Sigmoid colon (tissue), 7 donors: ENCODE data around the gene FLOT2. TPM values are rescaled to one million over a fixed set of nuclear protein-coding genes. Genes with fewer than 3 reads are reported as not detected.

Experiments used
- DNase-seq: peaks from one replicate; pipeline ENCODE4 v3.0.0-alpha.2; 2019
- H3K27ac ChIP-seq, 4 donors: fragments of 200-600 bp; sonication (generic); one replicate each; pipeline ENCODE4 v1.5.1; 2016 to 2019; ENCODE audit warnings: mild to moderate bottlenecking in 1 of 4
- H3K27me3 ChIP-seq, 3 donors: fragments of 200-600 bp; sonication (generic); one replicate each; pipeline ENCODE4 v1.5.1; 2019; ENCODE audit warnings: mild to moderate bottlenecking in 1 of 3
- H3K36me3 ChIP-seq, 4 donors: fragments of 200-600 bp; sonication (generic); one replicate each; pipeline ENCODE4 v1.5.1; 2016 to 2019
- H3K4me1 ChIP-seq, 4 donors: fragments of 200-600 bp; sonication (generic); one replicate each; pipeline ENCODE4 v1.5.1; 2017 to 2019
- H3K4me3 ChIP-seq, 4 donors: fragments of 200-600 bp; sonication (generic); one replicate each; pipeline ENCODE4 v1.5.1; 2017 to 2019; ENCODE audit warnings: mild to moderate bottlenecking in 2 of 4, moderate library complexity in 1 of 4
- H3K9me3 ChIP-seq, 4 donors: fragments of 200-600 bp in 3 of 4; sonication (generic) in 3 of 4; one replicate each; pipeline versions ENCODE4 v1.5.1 to v1.6.1; 2013 to 2019
- CTCF ChIP-seq, 4 experiments: fragments of 450-650 bp in 3 of 4; fragments of 200-600 bp in 1 of 4; IDR thresholded peaks; one replicate each; pipeline ENCODE4 v1.5.1; 2016 to 2019; ENCODE audit warnings: antibody characterized with exemption in 4 of 4, mild to moderate bottlenecking in 3 of 4, moderate library complexity in 2 of 4
- EP300 ChIP-seq, 4 donors: sonication (generic); formaldehyde crosslinking; IDR thresholded peaks; one replicate each; pipeline ENCODE4 v1.6.1; 2017; ENCODE audit warnings: antibody characterized with exemption in 4 of 4
- POLR2A ChIP-seq, 2 donors: fragments of 450-650 bp; IDR thresholded peaks; one replicate each; pipeline ENCODE4 v1.6.1; 2016; ENCODE audit warnings: antibody characterized with exemption in 2 of 2, mild to moderate bottlenecking in 2 of 2, moderate library complexity in 2 of 2
- POLR2AphosphoS5 ChIP-seq, 4 donors: sonication (generic); formaldehyde crosslinking; IDR thresholded peaks; one replicate each; pipeline ENCODE4 v1.6.1; 2017; ENCODE audit warnings: antibody characterized with exemption in 4 of 4
- WGBS, 2 donors: extraction: QIAGEN DNeasy Blood & Tissue Kit; methylation state at CpG; one replicate each; pipeline ENCODE4 v1.1.7; 2013; 5-methylcytosine and 5-hydroxymethylcytosine counted together
- intact Hi-C: fragments of 100-400 bp; cut with DNase I; formaldehyde crosslinking; loops from one replicate; pipeline ENCODE4 v1.15.1; 2023
- polyA plus RNA-seq, 3 donors: library from polyadenylated mRNA; stranded (reverse); fragments of 200-250 nt; gene quantifications; one replicate each; pipeline ENCODE4 v1.2.3, GENCODE V29; 2013
- total RNA-seq, 4 donors: library from RNA; depleted of rRNA; stranded (reverse); fragments of >200 nt; gene quantifications; one replicate each; pipeline ENCODE4 v1.1.0, GENCODE V29; 2016
- donor health status: healthy with polysubstance abuse.
- donor health status: Bipolar disorder and iron deficiency.
- donor health status: healthy.

The FLOT2 gene
- total and polyA plus RNA-seq, 7 donors, result 27.3 to 91.8 (median 51.5) TPM

GRCh38 chr17:28860363-28860808 is 37.1 kb downstream of the FLOT2 start:
- H3K27me3 ChIP-seq, result no peaks in the 10 kb centered on the region
- H3K9me3 ChIP-seq, result no peaks in the 10 kb centered on the region
- intact Hi-C loops, result no loop called here
- H3K4me1 ChIP-seq, result peaks cover 0 to 6% (median 4%) of the 10 kb centered on the region in 4 donors
- H3K36me3 ChIP-seq, result peaks cover 0 to 55% (median 24%) of the 10 kb centered on the region in 4 donors
- 96 to 97% methylated on average over 4 of the region's 4 CpGs for WGBS, 2 donors
- no peak overlapping the region for H3K27ac ChIP-seq
- TF ChIP-seq CTCF (IDR thresholded peaks at IDR 0.05), result no peak
- no peak for TF ChIP-seq EP300 (IDR thresholded peaks at IDR 0.05)
- no peak for TF ChIP-seq POLR2AphosphoS5 (IDR thresholded peaks at IDR 0.05)
- TF ChIP-seq POLR2A (IDR thresholded peaks at IDR 0.05), result no peak
- H3K4me3 ChIP-seq, result no peak overlapping the region
- no peak for DNase-seq

DNA sequence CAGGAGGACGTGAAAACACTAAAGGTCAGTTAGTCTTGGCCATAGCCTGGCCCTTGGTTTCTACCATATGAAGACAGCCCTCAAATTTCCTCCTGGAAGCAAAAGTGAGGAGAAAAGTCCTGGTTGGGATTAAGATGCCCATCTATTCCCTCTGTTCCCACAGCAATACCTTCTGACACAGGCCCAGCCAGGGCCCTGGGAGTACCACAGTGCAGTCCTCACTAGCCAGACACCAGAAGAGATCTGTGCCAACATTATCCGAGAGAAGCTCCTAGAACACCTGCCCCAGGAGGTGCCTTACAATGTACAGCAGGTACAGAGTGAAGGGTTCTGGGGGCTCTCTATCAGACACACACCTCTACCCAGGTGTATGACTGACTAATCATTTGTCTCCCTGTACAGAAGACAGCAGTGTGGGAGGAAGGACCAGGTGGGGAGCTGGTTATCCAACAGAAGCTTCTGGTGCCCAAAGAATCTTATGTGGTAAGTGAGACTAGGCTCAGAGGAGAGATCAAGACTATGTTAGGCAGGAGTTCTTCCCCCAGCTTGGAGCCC is 38.7 kb downstream of the FLOT2 start:
- H3K4me3 ChIP-seq, result no peak overlapping the region
- H3K27ac ChIP-seq, result no peak overlapping the region
- TF ChIP-seq POLR2AphosphoS5 (IDR thresholded peaks at IDR 0.05) (no peak), EP300 (IDR thresholded peaks at IDR 0.05) (no peak), CTCF (IDR thresholded peaks at IDR 0.05) (no peak), POLR2A (IDR thresholded peaks at IDR 0.05) (no peak)
- intact Hi-C loops, result no loop called here
- no peak for DNase-seq
- H3K4me1 ChIP-seq, result peaks cover 0 to 14% (median 10%) of the 10 kb centered on the region in 4 donors
- H3K27me3 ChIP-seq, result no peaks in the 10 kb centered on the region
- H3K36me3 ChIP-seq, result peaks cover 0 to 55% (median 24%) of the 10 kb centered on the region in 4 donors
- WGBS, 2 donors, result 47 to 49% methylated on average over 2 of the region's 2 CpGs
- no peaks in the 10 kb centered on the region for H3K9me3 ChIP-seq

DNA sequence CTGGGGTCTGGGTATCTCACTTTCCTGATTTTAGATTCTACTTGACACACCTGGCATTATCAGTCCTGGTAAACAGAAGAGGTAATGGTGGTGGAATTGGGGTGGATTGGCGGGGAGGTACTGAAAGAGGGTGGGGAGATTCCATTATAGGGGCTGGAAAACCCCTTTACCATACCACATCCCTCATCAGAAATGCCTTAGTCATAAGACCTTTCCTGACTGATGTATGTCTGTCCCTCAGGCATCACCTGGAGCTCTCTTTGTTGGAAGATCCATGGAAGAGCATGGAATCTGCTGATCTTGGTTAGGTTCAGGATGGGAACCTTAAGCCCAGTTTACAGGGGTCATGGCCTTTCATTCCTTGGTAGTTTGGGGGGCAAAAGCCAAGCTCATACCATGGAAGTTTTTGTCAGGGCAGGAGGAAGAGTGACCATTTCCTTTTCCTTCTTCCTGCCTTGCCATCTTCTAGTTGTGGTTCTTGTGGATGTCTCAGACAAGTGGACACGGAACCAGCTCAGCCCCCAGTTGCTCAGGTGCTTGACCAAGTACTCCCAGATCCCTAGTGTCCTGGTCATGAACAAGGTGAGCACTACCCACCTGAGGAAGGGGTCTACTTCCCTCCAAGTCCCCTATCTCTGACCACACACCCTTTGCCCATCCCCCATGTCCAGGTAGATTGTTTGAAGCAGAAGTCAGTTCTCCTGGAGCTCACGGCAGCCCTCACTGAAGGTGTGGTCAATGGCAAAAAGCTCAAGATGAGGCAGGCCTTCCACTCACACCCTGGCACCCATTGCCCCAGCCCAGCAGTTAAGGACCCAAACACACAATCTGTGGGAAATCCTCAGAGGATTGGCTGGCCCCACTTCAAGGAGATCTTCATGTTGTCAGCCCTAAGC is 39.4 kb downstream of the FLOT2 start:
- Histone ChIP-seq H3K4me3 (no peak overlapping the region), H3K27ac (no peak overlapping the region), H3K27me3 (no peaks in the 10 kb centered on the region), H3K36me3 (peaks cover 0 to 55% (median 24%) of the 10 kb centered on the region in 4 donors), H3K4me1 (peaks cover 0 to 14% (median 10%) of the 10 kb centered on the region in 4 donors), H3K9me3 (no peaks in the 10 kb centered on the region)
- intact Hi-C loops, result no loop called here
- DNase-seq, result no peak
- WGBS, 2 donors, result 92 to 93% methylated on average over 3 of the region's 3 CpGs
- TF ChIP-seq POLR2A (IDR thresholded peaks at IDR 0.05) (no peak), EP300 (IDR thresholded peaks at IDR 0.05) (no peak), POLR2AphosphoS5 (IDR thresholded peaks at IDR 0.05) (no peak), CTCF (IDR thresholded peaks at IDR 0.05) (no peak)

DNA sequence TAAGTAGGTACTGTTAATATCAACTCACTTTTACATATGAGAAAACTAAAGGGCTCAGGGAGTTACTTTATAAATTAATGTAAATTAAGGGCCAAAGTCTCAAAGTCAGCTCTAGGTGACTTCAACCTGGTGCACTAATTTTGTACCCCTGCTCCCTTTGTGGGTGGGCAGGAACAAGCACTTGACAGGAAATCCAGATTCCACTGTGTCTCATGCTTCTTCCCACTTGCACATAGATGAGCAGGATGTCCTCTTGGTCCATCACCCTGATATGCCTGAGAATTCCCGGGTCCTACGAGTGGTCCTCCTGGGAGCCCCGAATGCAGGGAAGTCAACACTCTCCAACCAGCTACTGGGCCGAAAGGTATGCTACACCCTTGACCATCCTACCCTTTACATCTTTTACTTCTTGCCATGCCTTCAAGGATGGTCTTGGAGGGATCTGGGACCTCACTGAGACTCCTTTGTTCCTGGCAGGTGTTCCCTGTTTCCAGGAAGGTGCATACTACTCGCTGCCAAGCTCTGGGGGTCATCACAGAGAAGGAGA is 41.4 kb downstream of the FLOT2 start:
- Histone ChIP-seq H3K27ac (no peak overlapping the region), H3K4me3 (no peak overlapping the region), H3K4me1 (peaks cover 0 to 14% (median 10%) of the 10 kb centered on the region in 4 donors), H3K9me3 (no peaks in the 10 kb centered on the region), H3K27me3 (no peaks in the 10 kb centered on the region), H3K36me3 (peaks cover 0 to 49% (median 24%) of the 10 kb centered on the region in 4 donors)
- TF ChIP-seq POLR2A (IDR thresholded peaks at IDR 0.05) (no peak), CTCF (IDR thresholded peaks at IDR 0.05) (no peak), POLR2AphosphoS5 (IDR thresholded peaks at IDR 0.05) (no peak), EP300 (IDR thresholded peaks at IDR 0.05) (no peak)
- intact Hi-C loops, result no loop called here
- no peak for DNase-seq
- WGBS, 2 donors, result 92 to 95% methylated on average over 5 of the region's 5 CpGs
